Gastrocnemius medialis (tissue), 4 donors: ENCODE measurements around the gene SUPT7L. TPM values are rescaled to one million over a fixed set of nuclear protein-coding genes. Genes with fewer than 3 reads are reported as not detected.

ENCODE experiments used
- ATAC-seq, 2 donors: fragments of 150-250 bp; one replicate each; pipeline ENCODE4 v1.9.1; 2016
- DNase-seq, 2 donors: peaks; one replicate each; pipeline ENCODE4 v3.0.0-alpha.2; 2019
- H3K27ac ChIP-seq, 4 donors: fragments of 200-600 bp; sonication (generic); 1 replicate in 1 of 4; 2 replicates in 3 of 4; pipeline ENCODE4 v1.5.1; 2016 to 2018; ENCODE audit warnings: mild to moderate bottlenecking in 2 of 4, moderate library complexity in 1 of 4
- H3K27me3 ChIP-seq, 3 donors: fragments of 200-600 bp; sonication (generic) in 2 of 3; 1 replicate in 1 of 3; 2 replicates in 2 of 3; pipeline versions ENCODE4 v1.5.1 to v1.6.0; 2016 to 2019; ENCODE audit warnings: mild to moderate bottlenecking in 1 of 3, moderate library complexity in 1 of 3
- H3K36me3 ChIP-seq, 2 donors: fragments of 200-600 bp; sonication (generic) in 1 of 2; one replicate each; pipeline ENCODE4 v1.5.1; 2017 to 2018
- H3K4me1 ChIP-seq, 2 donors: fragments of 200-600 bp; sonication (generic) in 1 of 2; one replicate each; pipeline ENCODE4 v1.5.1; 2016 to 2017; ENCODE audit warnings: mild to moderate bottlenecking in 2 of 2
- H3K4me3 ChIP-seq, 4 donors: fragments of 200-600 bp; sonication (generic) in 3 of 4; 1 replicate in 1 of 4; 2 replicates in 3 of 4; pipeline ENCODE4 v1.5.1; 2016 to 2019; ENCODE audit warnings: mild to moderate bottlenecking in 2 of 4
- H3K9me3 ChIP-seq, 3 donors: fragments of 200-600 bp; sonication (generic) in 2 of 3; 1 replicate in 1 of 3; 2 replicates in 2 of 3; pipeline ENCODE4 v1.5.1; 2016 to 2019
- POLR2A ChIP-seq, 2 donors: fragments of 450-650 bp; IDR thresholded peaks; one replicate each; pipeline ENCODE4 v1.6.1; 2017; ENCODE audit warnings: antibody characterized with exemption in 2 of 2, mild to moderate bottlenecking in 2 of 2, moderate library complexity in 2 of 2
- in situ Hi-C, 4 donors: fragments of 200-750 bp; cut with MboI; loops; one replicate each; pipeline versions ENCODE4 v1.15.0 to v1.8.0; 2017; ENCODE audit warnings: low sequenced_read_pairs in 4 of 4
- intact Hi-C: fragments of 100-400 bp; cut with DNase I; formaldehyde crosslinking; loops from one replicate; pipeline ENCODE4 v1.15.1; 2023; ENCODE audit warnings: low total_unique reads
- total RNA-seq, 4 donors: library from RNA; depleted of rRNA; stranded (reverse); fragments of >200 nt; gene quantifications; one replicate each; pipeline versions ENCODE4 v1.1.0 to v1.2.3, GENCODE V29; 2016
- TF ChIP-seq, protein P1 (sequence below), 5 experiments: fragments of 450-650 bp in 3 of 5; fragments of 200-600 bp in 2 of 5; sonication (generic) in 2 of 5; IDR thresholded peaks in 4 of 5; conservative IDR thresholded peaks in 1 of 5; 1 replicate in 4 of 5; 2 replicates in 1 of 5; pipeline ENCODE4 v1.5.1; 2016 to 2019; ENCODE audit warnings: antibody characterized with exemption in 5 of 5, mild to moderate bottlenecking in 3 of 5, moderate library complexity in 3 of 5

SUPT7L gene
- total RNA-seq, 4 donors from 2014 or later, result 14.6 to 26.0 (median 21.9) TPM

DNA sequence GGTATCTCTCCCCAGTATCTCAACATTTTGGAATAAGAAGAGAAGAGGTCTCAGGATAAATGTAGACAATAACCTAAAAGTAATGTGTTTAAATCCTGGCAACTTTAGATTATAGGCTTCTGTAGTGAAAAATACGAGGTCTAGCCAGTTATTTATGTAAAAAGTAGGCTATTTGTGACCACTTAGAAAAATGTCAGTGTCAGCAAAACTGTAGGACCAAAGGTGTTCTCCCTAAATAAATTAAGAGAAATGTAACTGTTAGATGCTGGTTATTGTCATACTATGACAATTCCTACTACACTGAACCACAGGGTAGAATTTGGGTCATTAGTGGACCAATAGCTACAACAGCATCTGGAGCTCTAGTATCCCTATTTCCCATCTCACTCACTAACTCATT, 2.0 kb downstream of the SUPT7L start:
- in situ Hi-C loops, result no loop called here
- TF ChIP-seq, protein P1, sequence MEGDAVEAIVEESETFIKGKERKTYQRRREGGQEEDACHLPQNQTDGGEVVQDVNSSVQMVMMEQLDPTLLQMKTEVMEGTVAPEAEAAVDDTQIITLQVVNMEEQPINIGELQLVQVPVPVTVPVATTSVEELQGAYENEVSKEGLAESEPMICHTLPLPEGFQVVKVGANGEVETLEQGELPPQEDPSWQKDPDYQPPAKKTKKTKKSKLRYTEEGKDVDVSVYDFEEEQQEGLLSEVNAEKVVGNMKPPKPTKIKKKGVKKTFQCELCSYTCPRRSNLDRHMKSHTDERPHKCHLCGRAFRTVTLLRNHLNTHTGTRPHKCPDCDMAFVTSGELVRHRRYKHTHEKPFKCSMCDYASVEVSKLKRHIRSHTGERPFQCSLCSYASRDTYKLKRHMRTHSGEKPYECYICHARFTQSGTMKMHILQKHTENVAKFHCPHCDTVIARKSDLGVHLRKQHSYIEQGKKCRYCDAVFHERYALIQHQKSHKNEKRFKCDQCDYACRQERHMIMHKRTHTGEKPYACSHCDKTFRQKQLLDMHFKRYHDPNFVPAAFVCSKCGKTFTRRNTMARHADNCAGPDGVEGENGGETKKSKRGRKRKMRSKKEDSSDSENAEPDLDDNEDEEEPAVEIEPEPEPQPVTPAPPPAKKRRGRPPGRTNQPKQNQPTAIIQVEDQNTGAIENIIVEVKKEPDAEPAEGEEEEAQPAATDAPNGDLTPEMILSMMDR (IDR thresholded peaks at IDR 0.05 in 4 of 5, conservative IDR thresholded peaks at IDR 0.05 in 1 of 5), result no peak
- TF ChIP-seq POLR2A (IDR thresholded peaks at IDR 0.05), result no peak
- H3K27ac ChIP-seq, result no peak overlapping the region
- no peaks in the 10 kb centered on the region for H3K9me3 ChIP-seq
- peaks cover 29 to 37% of the 10 kb centered on the region in 2 donors for H3K4me1 ChIP-seq
- no peaks in the 10 kb centered on the region for H3K27me3 ChIP-seq
- peaks cover 3 to 47% of the 10 kb centered on the region in 2 donors for H3K36me3 ChIP-seq
- no peak for DNase-seq
- ATAC-seq, result no peak
- no peak overlapping the region for H3K4me3 ChIP-seq
- intact Hi-C loops, result loop anchor here (10.0 kb wide), 1 partner anchor 177 kb away; the partner anchor contains the start of gene IFT172

DNA sequence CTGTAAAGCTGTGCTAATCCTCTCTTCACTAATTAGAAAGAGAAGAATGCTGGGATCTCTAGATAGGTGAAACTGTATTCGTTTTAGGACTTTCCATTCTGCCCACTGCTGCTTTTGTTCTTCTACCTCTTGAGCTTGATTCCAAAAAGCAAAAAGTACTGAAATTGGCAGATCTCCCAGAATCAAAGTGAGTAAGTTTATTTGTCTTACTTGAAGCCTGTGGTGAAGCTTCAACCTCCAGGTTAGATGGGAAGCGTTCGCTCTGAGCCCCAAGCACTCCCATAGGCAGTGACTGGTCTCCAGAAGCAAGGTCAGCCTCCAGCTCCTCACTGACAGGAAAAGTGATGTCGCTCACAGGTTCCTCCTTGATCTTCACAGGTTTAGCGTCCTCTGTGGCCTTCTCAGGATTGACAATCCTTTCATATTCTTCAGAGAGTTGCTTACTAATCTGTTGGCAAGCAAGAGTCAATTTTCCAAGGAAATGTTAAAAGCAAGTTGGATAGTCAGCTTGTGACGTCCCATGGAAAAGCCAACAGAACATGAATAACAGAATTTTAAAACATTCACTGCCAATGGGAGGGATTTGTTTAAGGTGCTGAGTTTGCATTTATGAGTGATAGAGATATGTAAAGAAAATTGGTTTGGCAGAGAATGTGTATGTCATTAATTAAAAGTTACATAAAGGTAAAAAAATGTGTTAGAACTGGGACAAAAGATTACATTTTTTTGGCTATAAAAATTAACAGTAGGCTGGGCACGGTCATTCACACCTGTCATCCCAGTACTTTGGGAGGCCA, 8.1 kb downstream of the SUPT7L start:
- intact Hi-C loops (no loop called here), in situ Hi-C loops (no loop called here)
- no peaks in the 10 kb centered on the region for H3K27me3 ChIP-seq
- no peak for DNase-seq
- H3K4me1 ChIP-seq, result peaks cover 0 to 6% of the 10 kb centered on the region in 2 donors
- no peaks in the 10 kb centered on the region for H3K9me3 ChIP-seq
- peaks cover 3 to 83% of the 10 kb centered on the region in 2 donors for H3K36me3 ChIP-seq
- ATAC-seq, result no peak
- no peak for TF ChIP-seq POLR2A (IDR thresholded peaks at IDR 0.05)
- TF ChIP-seq, protein P1 (IDR thresholded peaks at IDR 0.05 in 4 of 5, conservative IDR thresholded peaks at IDR 0.05 in 1 of 5), result no peak
- H3K27ac ChIP-seq, result no peak overlapping the region
- no peak overlapping the region for H3K4me3 ChIP-seq

DNA sequence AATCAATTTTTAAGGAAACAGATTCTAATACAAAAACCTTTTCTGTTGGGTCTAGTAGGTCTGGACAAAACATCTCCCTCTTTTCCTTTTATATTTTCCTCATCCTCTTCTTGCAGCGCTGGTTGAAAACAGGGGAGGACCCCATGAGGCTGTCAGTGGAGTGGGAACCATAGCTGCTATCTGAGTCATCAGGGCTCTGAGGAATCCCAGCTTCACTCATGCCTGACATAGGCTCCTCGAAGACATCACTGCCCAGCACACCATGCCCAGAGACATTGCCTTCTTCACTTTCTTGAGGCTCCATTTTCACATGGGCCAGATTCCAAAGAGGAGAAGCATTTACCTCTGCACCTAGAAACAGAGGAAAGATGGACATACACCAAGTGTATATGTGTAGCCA, 10.0 kb downstream of the SUPT7L start:
- DNase-seq, result no peak
- no peak overlapping the region for H3K4me3 ChIP-seq
- no peak overlapping the region for H3K27ac ChIP-seq
- intact Hi-C loops, result no loop called here
- in situ Hi-C loops, result no loop called here
- ATAC-seq, result no peak
- TF ChIP-seq, protein P1 (IDR thresholded peaks at IDR 0.05 in 4 of 5, conservative IDR thresholded peaks at IDR 0.05 in 1 of 5), result no peak
- no peak for TF ChIP-seq POLR2A (IDR thresholded peaks at IDR 0.05)
- peaks cover 0 to 3% of the 10 kb centered on the region in 2 donors for H3K4me1 ChIP-seq
- H3K27me3 ChIP-seq, result no peaks in the 10 kb centered on the region
- H3K9me3 ChIP-seq, result no peaks in the 10 kb centered on the region
- H3K36me3 ChIP-seq, result peaks cover 0 to 89% of the 10 kb centered on the region in 2 donors

DNA sequence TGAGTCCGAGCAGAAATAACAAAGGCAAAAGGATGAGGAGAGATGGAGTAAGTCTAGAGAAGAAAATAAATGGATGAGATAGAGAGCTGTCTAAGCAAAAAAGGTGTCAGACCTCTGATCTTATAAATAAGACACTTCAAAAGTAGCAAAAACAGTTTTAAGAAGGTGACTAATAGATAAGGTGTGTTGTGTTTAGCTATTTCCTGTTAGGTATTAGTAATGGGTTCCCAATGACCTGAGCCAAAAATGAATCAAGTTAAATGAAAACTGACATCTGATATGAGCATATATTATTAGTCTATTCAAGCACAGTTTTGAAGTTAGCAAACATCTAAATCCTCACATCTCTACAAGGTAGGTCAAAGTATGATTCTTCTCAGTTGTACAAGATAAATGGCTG, 10.6 kb downstream of the SUPT7L start:
- Histone ChIP-seq H3K27me3 (no peaks in the 10 kb centered on the region), H3K27ac (no peak overlapping the region), H3K4me1 (no peaks in the 10 kb centered on the region), H3K36me3 (peaks cover 3 to 93% of the 10 kb centered on the region in 2 donors), H3K9me3 (no peaks in the 10 kb centered on the region), H3K4me3 (no peak overlapping the region)
- TF ChIP-seq, protein P1 (IDR thresholded peaks at IDR 0.05 in 4 of 5, conservative IDR thresholded peaks at IDR 0.05 in 1 of 5), result no peak
- no peak for TF ChIP-seq POLR2A (IDR thresholded peaks at IDR 0.05)
- intact Hi-C loops, result no loop called here
- in situ Hi-C loops, result no loop called here
- DNase-seq (no peak), ATAC-seq (no peak)
